Vagina (tissue), 2 donors: ENCODE results near the gene ABTB2. TPM values are rescaled to one million over a fixed set of nuclear protein-coding genes. Genes with fewer than 3 reads are reported as not detected.

Experiments used
- DNase-seq, 2 donors: peaks; one replicate each; pipeline ENCODE4 v3.0.0-alpha.2; 2017; ENCODE audit errors: extremely low spot score in 2 of 2
- H3K27ac ChIP-seq: fragments of 200-600 bp; sonication (generic); one replicate; pipeline ENCODE4 v1.5.1; 2019
- H3K27me3 ChIP-seq: fragments of 200-600 bp; sonication (generic); one replicate; pipeline ENCODE4 v1.5.1; 2019
- H3K36me3 ChIP-seq, 2 donors: fragments of 200-600 bp; sonication (generic); one replicate each; pipeline ENCODE4 v1.5.1; 2017 to 2019
- H3K4me1 ChIP-seq: fragments of 200-600 bp; sonication (generic); one replicate; pipeline ENCODE4 v1.5.1; 2019
- H3K4me3 ChIP-seq, 2 donors: fragments of 200-600 bp; sonication (generic); 1 replicate in 1 of 2; 2 replicates in 1 of 2; pipeline ENCODE4 v1.5.1; 2016 to 2019
- H3K9me3 ChIP-seq: fragments of 200-600 bp; sonication (generic); one replicate; pipeline ENCODE4 v1.5.1; 2019
- POLR2A ChIP-seq, 2 donors: fragments of 450-650 bp; IDR thresholded peaks; one replicate each; pipeline ENCODE4 v1.6.1; 2017; ENCODE audit warnings: antibody characterized with exemption in 2 of 2, mild to moderate bottlenecking in 2 of 2, moderate library complexity in 2 of 2
- POLR2AphosphoS5 ChIP-seq, 2 donors: sonication (generic); formaldehyde crosslinking; IDR thresholded peaks; one replicate each; pipeline ENCODE4 v1.9.0; 2017; ENCODE audit warnings: antibody characterized with exemption in 2 of 2, mild to moderate bottlenecking in 2 of 2, low read depth in 1 of 2; ENCODE audit not compliant: insufficient read depth in 1 of 2
- intact Hi-C: fragments of 100-400 bp; cut with DNase I; formaldehyde crosslinking; loops from one replicate; pipeline ENCODE4 v1.15.1; 2023
- total RNA-seq: library from RNA; depleted of rRNA; stranded (reverse); fragments of >200 nt; gene quantifications from one replicate; pipeline ENCODE4 v1.2.3, GENCODE V29; 2016
- TF ChIP-seq, protein P1 (sequence below), 3 experiments: fragments of 450-650 bp in 2 of 3; fragments of 200-600 bp in 1 of 3; sonication (generic) in 1 of 3; IDR thresholded peaks; one replicate each; pipeline ENCODE4 v1.5.1; 2017 to 2019; ENCODE audit warnings: antibody characterized with exemption in 3 of 3, mild to moderate bottlenecking in 2 of 3, moderate library complexity in 2 of 3

ABTB2 gene
- total RNA-seq, 1 donor from 2014 or later = 10.8 TPM

DNA sequence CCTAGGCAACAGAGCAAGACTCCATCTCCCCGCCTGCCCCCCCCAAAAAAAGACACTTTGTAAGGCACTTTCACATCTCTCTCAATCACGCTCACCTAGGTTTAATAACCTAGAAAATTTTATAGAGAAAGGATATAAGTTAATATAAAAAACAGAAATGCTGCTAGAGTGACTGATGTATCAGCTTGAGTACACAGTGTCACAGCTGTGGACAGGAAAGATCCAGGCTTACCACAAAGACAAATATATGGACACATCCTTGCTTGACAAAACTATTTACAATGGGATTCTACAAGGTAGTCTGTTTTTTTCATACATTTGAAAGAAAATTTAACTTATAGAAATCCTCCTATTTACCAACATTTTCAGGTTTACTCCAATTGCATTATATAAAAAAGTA is 96.7 kb downstream of the ABTB2 start:
- H3K27me3 ChIP-seq = no peaks in the 10 kb centered on the region
- H3K36me3 ChIP-seq = no peaks in the 10 kb centered on the region
- peaks cover 35% of the 10 kb centered on the region for H3K4me1 ChIP-seq
- H3K4me3 ChIP-seq = no peak overlapping the region
- intact Hi-C loops = no loop called here
- no peaks in the 10 kb centered on the region for H3K9me3 ChIP-seq
- H3K27ac ChIP-seq = no peak overlapping the region
- TF ChIP-seq, protein P1, sequence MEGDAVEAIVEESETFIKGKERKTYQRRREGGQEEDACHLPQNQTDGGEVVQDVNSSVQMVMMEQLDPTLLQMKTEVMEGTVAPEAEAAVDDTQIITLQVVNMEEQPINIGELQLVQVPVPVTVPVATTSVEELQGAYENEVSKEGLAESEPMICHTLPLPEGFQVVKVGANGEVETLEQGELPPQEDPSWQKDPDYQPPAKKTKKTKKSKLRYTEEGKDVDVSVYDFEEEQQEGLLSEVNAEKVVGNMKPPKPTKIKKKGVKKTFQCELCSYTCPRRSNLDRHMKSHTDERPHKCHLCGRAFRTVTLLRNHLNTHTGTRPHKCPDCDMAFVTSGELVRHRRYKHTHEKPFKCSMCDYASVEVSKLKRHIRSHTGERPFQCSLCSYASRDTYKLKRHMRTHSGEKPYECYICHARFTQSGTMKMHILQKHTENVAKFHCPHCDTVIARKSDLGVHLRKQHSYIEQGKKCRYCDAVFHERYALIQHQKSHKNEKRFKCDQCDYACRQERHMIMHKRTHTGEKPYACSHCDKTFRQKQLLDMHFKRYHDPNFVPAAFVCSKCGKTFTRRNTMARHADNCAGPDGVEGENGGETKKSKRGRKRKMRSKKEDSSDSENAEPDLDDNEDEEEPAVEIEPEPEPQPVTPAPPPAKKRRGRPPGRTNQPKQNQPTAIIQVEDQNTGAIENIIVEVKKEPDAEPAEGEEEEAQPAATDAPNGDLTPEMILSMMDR (IDR thresholded peaks at IDR 0.05) = no peak
- TF ChIP-seq POLR2AphosphoS5 (IDR thresholded peaks at IDR 0.05; ENCODE audit: insufficient read depth in 1 of 2, low read depth in 1 of 2) (no peak), POLR2A (IDR thresholded peaks at IDR 0.05) (no peak)
- DNase-seq = no peak

DNA sequence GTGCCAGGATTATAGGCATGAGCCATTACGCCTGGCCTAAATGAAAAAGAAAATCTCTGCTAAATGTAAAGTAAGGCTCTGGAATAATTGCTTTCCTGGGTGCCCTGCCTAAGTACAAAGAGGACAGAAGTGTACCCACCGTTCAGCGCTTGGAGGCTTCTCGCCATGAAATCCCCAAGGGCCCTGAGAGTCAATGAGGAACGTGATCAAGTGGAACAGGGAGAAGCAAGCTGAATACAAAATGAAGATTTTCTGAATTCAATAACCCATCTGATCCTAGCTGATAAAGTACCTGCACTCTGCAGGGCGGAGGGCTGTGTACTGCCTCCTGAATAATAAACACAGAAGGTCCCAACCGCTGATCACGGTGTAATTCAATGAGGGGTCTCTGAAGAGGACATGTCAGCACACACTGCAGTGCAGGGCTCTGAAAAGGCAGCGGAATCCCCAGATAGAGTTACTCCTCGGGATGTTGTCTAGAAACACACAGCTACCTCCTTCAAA is 97.7 kb downstream of the ABTB2 start:
- Histone ChIP-seq H3K27ac (no peak overlapping the region), H3K9me3 (no peaks in the 10 kb centered on the region), H3K36me3 (no peaks in the 10 kb centered on the region), H3K4me1 (peaks cover 27% of the 10 kb centered on the region), H3K27me3 (no peaks in the 10 kb centered on the region), H3K4me3 (no peak overlapping the region)
- TF ChIP-seq, protein P1 (IDR thresholded peaks at IDR 0.05) = no peak
- no peak for TF ChIP-seq POLR2AphosphoS5 (IDR thresholded peaks at IDR 0.05; ENCODE audit: insufficient read depth in 1 of 2, low read depth in 1 of 2)
- no peak for TF ChIP-seq POLR2A (IDR thresholded peaks at IDR 0.05)
- intact Hi-C loops = no loop called here
- DNase-seq = no peak

DNA sequence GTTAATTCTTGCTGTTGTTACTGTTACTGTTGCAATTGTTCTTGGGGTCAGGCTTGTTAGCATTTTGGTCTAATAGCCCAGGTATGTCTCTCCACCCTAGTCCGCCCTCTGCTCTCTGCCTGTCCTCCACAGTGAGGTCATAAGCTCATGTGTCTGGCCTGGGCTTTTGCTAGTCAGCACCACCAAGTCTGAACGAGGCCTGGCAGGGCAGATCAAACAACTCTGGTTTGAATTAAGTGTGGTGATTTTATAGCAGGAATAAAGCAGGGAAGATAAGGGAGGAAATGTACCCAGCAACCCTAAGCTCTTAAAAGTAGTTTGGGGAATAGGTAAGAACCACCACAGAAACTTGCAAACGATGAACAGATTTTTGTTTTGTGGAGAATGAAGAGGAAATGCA is 98.7 kb downstream of the ABTB2 start:
- H3K4me3 ChIP-seq = no peak overlapping the region
- H3K9me3 ChIP-seq = no peaks in the 10 kb centered on the region
- DNase-seq = no peak
- no peaks in the 10 kb centered on the region for H3K27me3 ChIP-seq
- no peaks in the 10 kb centered on the region for H3K36me3 ChIP-seq
- TF ChIP-seq POLR2A (IDR thresholded peaks at IDR 0.05) = no peak
- TF ChIP-seq POLR2AphosphoS5 (IDR thresholded peaks at IDR 0.05; ENCODE audit: insufficient read depth in 1 of 2, low read depth in 1 of 2) = no peak
- TF ChIP-seq, protein P1 (IDR thresholded peaks at IDR 0.05) = no peak
- intact Hi-C loops = no loop called here
- no peak overlapping the region for H3K27ac ChIP-seq
- H3K4me1 ChIP-seq = peaks cover 17% of the 10 kb centered on the region

DNA sequence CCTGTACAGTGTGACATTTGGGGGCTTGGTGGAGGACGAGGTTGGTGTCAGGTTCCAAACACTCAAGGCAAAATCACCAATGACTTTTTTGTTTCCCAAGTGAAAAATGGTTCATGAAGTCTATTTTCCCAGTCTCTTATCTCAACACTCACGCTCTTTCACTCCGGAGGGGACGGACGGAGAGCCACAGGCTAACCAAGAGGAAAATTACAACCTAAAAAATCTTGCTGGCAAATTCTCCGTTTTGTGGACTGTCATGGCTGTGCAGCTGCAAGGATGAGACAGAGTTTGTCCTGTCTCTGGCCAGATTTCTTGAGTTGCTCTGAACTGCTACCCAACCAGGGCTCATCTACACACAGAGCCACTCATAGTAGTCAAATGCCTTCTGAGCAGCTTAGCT is 101.2 kb downstream of the ABTB2 start:
- no peaks in the 10 kb centered on the region for H3K9me3 ChIP-seq

DNA sequence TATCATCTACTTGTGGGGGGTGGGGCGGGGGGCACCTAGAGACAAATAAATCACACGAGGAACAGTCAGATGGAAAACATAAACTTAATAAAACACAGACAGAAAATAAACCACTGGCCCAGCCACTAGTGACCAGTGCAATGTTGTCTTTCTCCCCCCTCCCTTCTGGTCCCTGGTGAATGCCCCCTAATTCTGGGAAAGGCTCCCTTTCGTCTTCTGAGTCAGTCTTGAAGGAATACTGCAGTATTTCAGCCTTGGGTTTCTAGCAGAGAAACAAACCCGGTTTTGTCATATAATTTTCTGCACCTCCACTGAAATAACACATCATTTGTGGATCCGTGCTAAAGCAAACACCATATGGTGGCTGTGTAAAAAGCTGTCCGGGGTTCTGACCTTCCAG is 101.7 kb downstream of the ABTB2 start:
- Histone ChIP-seq H3K4me1 (peaks cover 16% of the 10 kb centered on the region), H3K4me3 (no peak overlapping the region), H3K36me3 (no peaks in the 10 kb centered on the region), H3K27me3 (no peaks in the 10 kb centered on the region), H3K27ac (no peak overlapping the region), H3K9me3 (no peaks in the 10 kb centered on the region)
- TF ChIP-seq POLR2A (IDR thresholded peaks at IDR 0.05) (no peak), POLR2AphosphoS5 (IDR thresholded peaks at IDR 0.05; ENCODE audit: insufficient read depth in 1 of 2, low read depth in 1 of 2) (no peak)
- TF ChIP-seq, protein P1 (IDR thresholded peaks at IDR 0.05) = no peak
- intact Hi-C loops = no loop called here
- no peak for DNase-seq

More for the DNA sequence above, 101.2 kb downstream of the ABTB2 start:
- H3K27ac ChIP-seq = no peak overlapping the region
- no peak overlapping the region for H3K4me3 ChIP-seq
- H3K4me1 ChIP-seq = peaks cover 11% of the 10 kb centered on the region
- no peak for DNase-seq
- no peaks in the 10 kb centered on the region for H3K27me3 ChIP-seq
- no peak for TF ChIP-seq POLR2AphosphoS5 (IDR thresholded peaks at IDR 0.05; ENCODE audit: insufficient read depth in 1 of 2, low read depth in 1 of 2)
- TF ChIP-seq, protein P1 (IDR thresholded peaks at IDR 0.05) = no peak
- no peak for TF ChIP-seq POLR2A (IDR thresholded peaks at IDR 0.05)
- no peaks in the 10 kb centered on the region for H3K36me3 ChIP-seq
- intact Hi-C loops = no loop called here
